Measurements from ENCODE around the gene GPR63.
"Not testable (repeated sequence)": the region's sequence is repeated elsewhere in the genome, so short reads cannot be mapped to it uniquely, and the experiment has no call there.

The GPR63 gene, protein sequence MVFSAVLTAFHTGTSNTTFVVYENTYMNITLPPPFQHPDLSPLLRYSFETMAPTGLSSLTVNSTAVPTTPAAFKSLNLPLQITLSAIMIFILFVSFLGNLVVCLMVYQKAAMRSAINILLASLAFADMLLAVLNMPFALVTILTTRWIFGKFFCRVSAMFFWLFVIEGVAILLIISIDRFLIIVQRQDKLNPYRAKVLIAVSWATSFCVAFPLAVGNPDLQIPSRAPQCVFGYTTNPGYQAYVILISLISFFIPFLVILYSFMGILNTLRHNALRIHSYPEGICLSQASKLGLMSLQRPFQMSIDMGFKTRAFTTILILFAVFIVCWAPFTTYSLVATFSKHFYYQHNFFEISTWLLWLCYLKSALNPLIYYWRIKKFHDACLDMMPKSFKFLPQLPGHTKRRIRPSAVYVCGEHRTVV

DNA sequence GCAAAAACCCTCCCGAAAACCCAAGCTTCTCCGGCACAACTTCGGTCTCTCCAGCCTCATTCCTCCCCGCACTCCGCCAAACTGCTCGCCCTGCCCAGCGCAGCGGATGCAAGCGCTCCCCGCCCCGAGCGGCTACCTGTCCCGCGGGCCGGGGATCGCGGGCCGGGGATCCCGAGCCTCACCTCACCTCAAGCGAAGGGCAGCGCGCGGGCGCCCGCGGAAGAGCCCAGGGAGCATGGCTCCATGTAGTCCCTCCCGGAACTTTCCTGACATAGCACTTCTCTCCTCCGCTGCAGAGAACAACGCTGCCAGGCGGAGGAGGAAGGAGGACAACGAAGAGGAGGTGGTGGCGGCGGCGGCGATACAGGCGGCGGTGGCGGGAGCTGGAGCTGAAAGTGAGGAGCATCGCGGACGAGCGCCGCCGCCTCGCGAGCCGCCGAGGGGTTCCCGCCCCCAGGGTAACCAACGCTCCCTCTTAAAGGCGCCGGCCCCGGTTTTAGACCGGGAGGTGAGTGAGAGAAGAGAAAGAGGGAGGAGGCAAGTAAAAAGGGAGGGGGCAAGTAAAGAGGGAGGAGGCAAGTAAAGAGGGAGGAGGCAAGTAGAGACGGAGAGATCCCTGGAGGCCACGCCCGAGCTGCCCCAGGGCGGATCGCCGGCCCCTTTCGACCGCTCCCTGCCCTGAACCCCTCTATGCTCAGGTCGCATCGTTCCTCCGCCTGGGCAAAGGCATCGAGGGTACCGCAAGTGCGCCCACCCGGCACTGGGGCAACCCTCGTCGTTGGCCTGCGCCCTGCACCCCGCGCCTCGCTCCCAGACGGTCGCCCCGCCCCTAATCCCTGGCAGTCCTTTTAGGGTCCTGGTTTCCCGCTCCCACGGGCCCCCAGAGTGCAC, at the start of gene GPR63:
TSS of gene GPR63 (minus strand) at position 397 of the 891 bp plus-strand sequence. CDS start 37,746 bp downstream, outside the sequence.
- peak within 1 kb of the TSS; percentile 59 for H3K27ac ChIP-seq (ENCODE audit: low read depth, low read length)
- H3K9me3 ChIP-seq (ENCODE audit: low read length): no peaks in the 10 kb centered on the region
- H3K4me3 ChIP-seq (ENCODE audit: low read depth in 1 of 2, low read length in 2 of 2): peak within 1 kb of the TSS; percentile 70 to 72
- H3K4me1 ChIP-seq (ENCODE audit: insufficient read depth, low read length): peaks cover 11% of the 10 kb centered on the region
- peak within 1 kb of the TSS; percentile 51 for H3K9ac ChIP-seq (ENCODE audit: low read length)
- H3K36me3 ChIP-seq (ENCODE audit: insufficient read depth, low read length): no peaks in the 10 kb centered on the region
- H3K27me3 ChIP-seq (ENCODE audit: control insufficient read depth in 1 of 2, insufficient read depth in 2 of 2, low read length in 2 of 2): no peaks in the 10 kb centered on the region

GRCh38 chr6:96886519-96886918, 49.2 kb upstream of the GPR63 start:
- H3K4me3 ChIP-seq (ENCODE audit: low read depth in 1 of 2, low read length in 2 of 2): no peak overlapping the region
- H3K4me1 ChIP-seq (ENCODE audit: insufficient read depth, low read length): no peaks in the 10 kb centered on the region
- no peaks in the 10 kb centered on the region for H3K36me3 ChIP-seq (ENCODE audit: insufficient read depth, low read length)
- H3K27me3 ChIP-seq (ENCODE audit: control insufficient read depth in 1 of 2, insufficient read depth in 2 of 2, low read length in 2 of 2): no peaks in the 10 kb centered on the region
- H3K27ac ChIP-seq (ENCODE audit: low read depth, low read length): no peak overlapping the region
- no peak overlapping the region for H3K9ac ChIP-seq (ENCODE audit: low read length)
- H3K9me3 ChIP-seq (ENCODE audit: low read length): no peaks in the 10 kb centered on the region

- H3K27ac ChIP-seq (ENCODE audit: low read depth, low read length); H3K36me3 ChIP-seq (ENCODE audit: insufficient read depth, low read length); H3K9me3 ChIP-seq (ENCODE audit: low read length); H3K27me3 ChIP-seq (ENCODE audit: control insufficient read depth in 1 of 2, insufficient read depth in 2 of 2, low read length in 2 of 2); H3K9ac ChIP-seq (ENCODE audit: low read length); H3K4me3 ChIP-seq (ENCODE audit: low read depth in 1 of 2, low read length in 2 of 2); H3K4me1 ChIP-seq (ENCODE audit: insufficient read depth, low read length): not testable (repeated sequence)
These were observed 47.9 kb upstream of the GPR63 start for GRCh38 chr6:96885187-96885631.

GRCh38 chr6:96878143-96878542, 40.9 kb upstream of the GPR63 start:
- Histone ChIP-seq H3K9me3 (ENCODE audit: low read length) (no peaks in the 10 kb centered on the region), H3K36me3 (ENCODE audit: insufficient read depth, low read length) (no peaks in the 10 kb centered on the region), H3K27ac (ENCODE audit: low read depth, low read length) (no peak overlapping the region), H3K9ac (ENCODE audit: low read length) (no peak overlapping the region), H3K4me3 (ENCODE audit: low read depth in 1 of 2, low read length in 2 of 2) (no peak overlapping the region), H3K4me1 (ENCODE audit: insufficient read depth, low read length) (no peaks in the 10 kb centered on the region), H3K27me3 (ENCODE audit: control insufficient read depth in 1 of 2, insufficient read depth in 2 of 2, low read length in 2 of 2) (no peaks in the 10 kb centered on the region)

- no peaks in the 10 kb centered on the region for H3K27me3 ChIP-seq (ENCODE audit: control insufficient read depth in 1 of 2, insufficient read depth in 2 of 2, low read length in 2 of 2)
- H3K36me3 ChIP-seq (ENCODE audit: insufficient read depth, low read length): no peaks in the 10 kb centered on the region
- no peaks in the 10 kb centered on the region for H3K9me3 ChIP-seq (ENCODE audit: low read length)
- H3K4me3 ChIP-seq (ENCODE audit: low read depth in 1 of 2, low read length in 2 of 2): no peak overlapping the region
- no peak overlapping the region for H3K9ac ChIP-seq (ENCODE audit: low read length)
- H3K27ac ChIP-seq (ENCODE audit: low read depth, low read length): no peak overlapping the region
- H3K4me1 ChIP-seq (ENCODE audit: insufficient read depth, low read length): no peaks in the 10 kb centered on the region
These were observed 39.7 kb upstream of the GPR63 start for GRCh38 chr6:96876886-96877545.

DNA sequence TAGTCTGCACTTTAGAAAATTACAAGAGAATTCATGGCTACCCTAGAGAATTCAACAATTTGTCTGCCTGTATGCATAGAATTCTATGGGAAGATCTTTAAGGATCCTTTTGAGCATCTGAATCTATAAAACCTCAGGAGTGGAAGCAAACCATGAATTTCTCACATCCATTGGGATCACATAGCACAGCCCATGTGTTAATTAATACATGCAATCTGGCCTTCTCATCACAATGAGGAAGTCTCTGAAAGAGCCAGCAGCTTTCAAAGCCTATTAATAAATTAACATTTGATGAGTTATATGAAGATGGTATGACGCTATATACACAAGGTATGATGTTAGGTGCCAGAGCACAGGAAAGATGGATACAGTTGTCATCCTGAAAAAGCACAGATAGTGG, 35.7 kb upstream of the GPR63 start:
- H3K9me3 ChIP-seq (ENCODE audit: low read length): no peaks in the 10 kb centered on the region
- H3K27ac ChIP-seq (ENCODE audit: low read depth, low read length): no peak overlapping the region
- H3K4me3 ChIP-seq (ENCODE audit: low read depth in 1 of 2, low read length in 2 of 2): no peak overlapping the region
- no peaks in the 10 kb centered on the region for H3K4me1 ChIP-seq (ENCODE audit: insufficient read depth, low read length)
- H3K9ac ChIP-seq (ENCODE audit: low read length): no peak overlapping the region
- H3K36me3 ChIP-seq (ENCODE audit: insufficient read depth, low read length): no peaks in the 10 kb centered on the region
- H3K27me3 ChIP-seq (ENCODE audit: control insufficient read depth in 1 of 2, insufficient read depth in 2 of 2, low read length in 2 of 2): no peaks in the 10 kb centered on the region

DNA sequence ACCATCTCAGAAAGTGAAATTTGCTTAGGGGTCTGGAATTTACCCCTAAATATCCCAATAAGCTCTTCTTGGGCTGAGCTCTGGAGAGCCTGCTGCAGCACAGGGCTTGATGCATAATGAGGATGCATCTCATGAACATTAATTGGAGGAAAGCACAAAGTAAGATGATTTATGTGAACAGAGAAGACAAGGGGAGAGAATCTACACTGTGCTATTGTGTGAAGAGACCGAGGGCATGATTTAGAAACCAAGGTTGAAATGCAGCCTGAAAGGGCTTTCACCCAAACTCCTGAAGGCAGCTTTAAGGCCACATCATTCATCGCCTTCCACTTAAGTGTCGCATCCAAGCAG, 27.8 kb upstream of the GPR63 start:
- Histone ChIP-seq H3K4me1 (ENCODE audit: insufficient read depth, low read length) (no peaks in the 10 kb centered on the region), H3K36me3 (ENCODE audit: insufficient read depth, low read length) (no peaks in the 10 kb centered on the region), H3K9ac (ENCODE audit: low read length) (no peak overlapping the region), H3K27ac (ENCODE audit: low read depth, low read length) (no peak overlapping the region), H3K27me3 (ENCODE audit: control insufficient read depth in 1 of 2, insufficient read depth in 2 of 2, low read length in 2 of 2) (no peaks in the 10 kb centered on the region), H3K4me3 (ENCODE audit: low read depth in 1 of 2, low read length in 2 of 2) (no peak overlapping the region), H3K9me3 (ENCODE audit: low read length) (no peaks in the 10 kb centered on the region)

- Histone ChIP-seq H3K27me3 (ENCODE audit: control insufficient read depth in 1 of 2, insufficient read depth in 2 of 2, low read length in 2 of 2) (no peaks in the 10 kb centered on the region), H3K27ac (ENCODE audit: low read depth, low read length) (no peak overlapping the region), H3K9ac (ENCODE audit: low read length) (no peak overlapping the region), H3K9me3 (ENCODE audit: low read length) (no peaks in the 10 kb centered on the region), H3K4me3 (ENCODE audit: low read depth in 1 of 2, low read length in 2 of 2) (no peak overlapping the region), H3K36me3 (ENCODE audit: insufficient read depth, low read length) (no peaks in the 10 kb centered on the region), H3K4me1 (ENCODE audit: insufficient read depth, low read length) (no peaks in the 10 kb centered on the region)
These were observed 27.2 kb upstream of the GPR63 start for GRCh38 chr6:96864216-96865054.

DNA sequence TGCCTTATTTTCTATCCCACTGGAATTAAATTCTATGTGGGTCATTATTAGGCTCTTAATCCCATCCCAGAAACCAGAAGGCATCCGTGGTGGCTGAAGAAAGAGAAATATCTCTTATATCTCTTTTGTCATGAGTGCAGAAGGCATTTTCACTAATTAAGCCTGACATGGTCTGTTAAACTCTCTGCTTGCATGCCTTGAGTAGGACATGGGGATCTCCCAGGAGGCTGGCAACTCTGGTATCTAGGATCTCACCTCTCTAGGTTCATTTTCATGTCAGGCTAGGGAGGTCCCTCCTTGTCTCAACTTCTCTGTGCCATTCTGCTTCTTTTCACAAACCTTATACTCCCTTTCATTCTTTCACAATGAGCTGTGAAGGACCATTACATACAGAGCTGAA, 25.3 kb upstream of the GPR63 start:
- no peak overlapping the region for H3K4me3 ChIP-seq (ENCODE audit: low read depth in 1 of 2, low read length in 2 of 2)

DNA sequence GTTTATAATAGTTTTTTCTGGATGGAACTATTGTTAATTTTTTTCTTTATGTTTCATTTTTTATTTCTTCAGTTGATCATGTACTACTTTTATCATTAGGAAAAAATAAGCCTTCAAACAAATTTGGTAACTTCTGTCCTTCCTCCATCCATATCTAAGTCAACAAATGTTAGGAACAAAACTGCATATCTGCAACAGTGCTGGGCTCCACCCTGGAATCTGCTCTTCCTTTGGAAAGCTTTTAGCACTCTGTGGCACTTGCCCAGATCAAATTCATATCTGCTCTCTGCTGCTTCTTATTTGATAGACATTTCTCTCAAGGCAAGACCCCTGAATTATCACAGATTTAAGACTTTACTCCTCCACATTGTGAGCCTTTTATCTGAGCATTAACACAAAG, 24.3 kb upstream of the GPR63 start:
- Histone ChIP-seq H3K9me3 (ENCODE audit: low read length) (no peaks in the 10 kb centered on the region), H3K4me1 (ENCODE audit: insufficient read depth, low read length) (no peaks in the 10 kb centered on the region), H3K9ac (ENCODE audit: low read length) (no peak overlapping the region), H3K27me3 (ENCODE audit: control insufficient read depth in 1 of 2, insufficient read depth in 2 of 2, low read length in 2 of 2) (no peaks in the 10 kb centered on the region), H3K27ac (ENCODE audit: low read depth, low read length) (no peak overlapping the region), H3K36me3 (ENCODE audit: insufficient read depth, low read length) (no peaks in the 10 kb centered on the region), H3K4me3 (ENCODE audit: low read depth in 1 of 2, low read length in 2 of 2) (no peak overlapping the region)

More for the DNA sequence above, 25.3 kb upstream of the GPR63 start:
- H3K9ac ChIP-seq (ENCODE audit: low read length): no peak overlapping the region
- H3K9me3 ChIP-seq (ENCODE audit: low read length): no peaks in the 10 kb centered on the region
- no peaks in the 10 kb centered on the region for H3K36me3 ChIP-seq (ENCODE audit: insufficient read depth, low read length)
- H3K27ac ChIP-seq (ENCODE audit: low read depth, low read length): no peak overlapping the region
- H3K4me1 ChIP-seq (ENCODE audit: insufficient read depth, low read length): no peaks in the 10 kb centered on the region
- H3K27me3 ChIP-seq (ENCODE audit: control insufficient read depth in 1 of 2, insufficient read depth in 2 of 2, low read length in 2 of 2): no peaks in the 10 kb centered on the region
